ENCODE data around the gene ITPKA. TPM values are rescaled to one million over a fixed set of nuclear protein-coding genes. Genes with fewer than 3 reads are reported as not detected.
A peak's percentile ranks its signal among the peaks of the same experiment; 100 is the strongest.

The ITPKA gene
- total and polyA plus RNA-seq, 2 donors (not counting 1 experiment from before 2014, with no cell fraction given): 0.22 TPM; not detected in 1

DNA sequence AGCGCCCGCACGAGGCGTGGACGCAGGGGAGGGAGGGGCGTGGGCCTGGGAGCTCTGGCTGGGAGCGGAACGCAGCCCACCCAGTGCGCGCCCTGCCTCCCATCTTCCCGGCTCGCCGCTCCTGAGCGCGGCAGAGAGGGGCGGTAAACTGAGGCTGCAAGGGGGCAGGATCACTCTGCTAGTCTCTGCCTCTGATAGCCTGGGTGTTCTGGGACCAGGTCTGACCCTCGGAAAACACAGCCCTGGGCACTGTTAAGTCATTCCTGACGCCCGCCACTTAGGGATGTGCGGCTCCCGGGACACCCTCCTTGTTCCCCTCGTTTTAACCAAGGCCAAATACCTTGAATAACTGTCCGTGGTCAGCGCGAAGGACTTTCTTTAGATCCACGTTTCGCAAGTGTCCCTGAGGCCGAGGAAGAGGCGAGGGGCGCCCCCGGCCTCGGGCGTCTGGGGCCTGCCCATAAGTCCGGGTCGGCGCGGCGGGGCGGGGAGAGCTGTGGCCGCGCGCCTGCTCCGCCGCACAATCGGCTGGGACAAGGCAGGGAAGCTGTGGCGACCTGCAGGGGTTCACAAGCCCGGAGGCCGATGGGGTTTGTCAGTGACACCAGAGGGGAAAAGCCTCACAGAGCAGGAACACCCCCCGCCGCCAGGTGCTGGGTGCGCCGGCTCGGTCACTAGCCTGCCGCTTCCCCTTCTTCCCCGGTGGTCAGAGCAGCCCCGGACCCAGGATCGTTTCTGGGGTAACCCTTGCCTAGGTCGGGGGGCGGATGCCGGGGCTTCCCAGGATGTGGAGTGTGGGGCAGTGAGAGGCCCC is 1.5 kb downstream of the ITPKA start:
- Histone ChIP-seq H3K9ac (ENCODE audit: low read length) (peak overlapping the region; percentile 64), H3K4me1 (ENCODE audit: control insufficient read depth in 2 of 2, insufficient read depth in 2 of 2, low read length in 2 of 2) (peaks cover 41 to 43% of the 10 kb centered on the region in 2 donors), H3K36me3 (replicated peaks in 1 of 2; ENCODE audit: control extremely low read depth in 1 of 2, control insufficient read depth in 1 of 2, extremely low read depth in 1 of 2, insufficient read depth in 2 of 2, low read length in 1 of 2) (no peaks in the 10 kb centered on the region), H4K20me1 (ENCODE audit: control insufficient read depth, insufficient read depth, low read length, poor library complexity, severe bottlenecking) (peaks cover 15% of the 10 kb centered on the region), H3K4me2 (replicated peaks; ENCODE audit: low read depth, low read length, poor library complexity, severe bottlenecking) (peak overlapping the region; percentile 100), H3K79me2 (ENCODE audit: control insufficient read depth, insufficient read depth, low read length) (no peaks in the 10 kb centered on the region), H3K27me3 (replicated peaks in 1 of 4; ENCODE audit: control extremely low read depth in 1 of 4, control insufficient read depth in 3 of 4, insufficient read depth in 4 of 4, low read length in 3 of 4) (peaks cover 0 to 87% (median 42%) of the 10 kb centered on the region in 4 experiments), H3K27ac (ENCODE audit: low read length in 2 of 2) (no peak overlapping the region), H3K4me3 (ENCODE audit: control extremely low read depth in 1 of 5, extremely low read depth in 1 of 5, insufficient read depth in 1 of 5, low read depth in 2 of 5, low read length in 4 of 5) (peak overlapping the region in 4 of 5 experiments; percentile 35 to 81 (median 64)), H3K9me3 (ENCODE audit: control extremely low read depth in 1 of 3, control insufficient read depth in 2 of 3, insufficient read depth in 1 of 3, low read length in 2 of 3) (peaks cover 0 to 22% (median 0%) of the 10 kb centered on the region in 3 donors), H2AFZ (ENCODE audit: insufficient read depth, low read depth, low read length, poor library complexity, severe bottlenecking) (peak overlapping the region; percentile 93)
- ChIA-PET CTCF (interaction anchor here (0.7 kb wide), 1 partner anchor 29 kb away, joined by 4 read pairs; no protein-coding TSS in a partner anchor), POLR2A (interaction anchor here (0.6 kb wide), 1 partner anchor 204 kb away, joined by 3 read pairs; no protein-coding TSS in a partner anchor)
- H3K27me3 Mint-ChIP-seq: peaks cover 54% of the 10 kb centered on the region
- peak overlapping the region; percentile 78 for H3K4me3 Mint-ChIP-seq
- peak; percentile 64 for TF ChIP-seq EZH2 (IDR thresholded peaks at IDR 0.05; ENCODE audit: borderline replicate concordance, insufficient read depth, low read depth, low read length, poor library complexity, severe bottlenecking)
- TF ChIP-seq, protein P1, sequence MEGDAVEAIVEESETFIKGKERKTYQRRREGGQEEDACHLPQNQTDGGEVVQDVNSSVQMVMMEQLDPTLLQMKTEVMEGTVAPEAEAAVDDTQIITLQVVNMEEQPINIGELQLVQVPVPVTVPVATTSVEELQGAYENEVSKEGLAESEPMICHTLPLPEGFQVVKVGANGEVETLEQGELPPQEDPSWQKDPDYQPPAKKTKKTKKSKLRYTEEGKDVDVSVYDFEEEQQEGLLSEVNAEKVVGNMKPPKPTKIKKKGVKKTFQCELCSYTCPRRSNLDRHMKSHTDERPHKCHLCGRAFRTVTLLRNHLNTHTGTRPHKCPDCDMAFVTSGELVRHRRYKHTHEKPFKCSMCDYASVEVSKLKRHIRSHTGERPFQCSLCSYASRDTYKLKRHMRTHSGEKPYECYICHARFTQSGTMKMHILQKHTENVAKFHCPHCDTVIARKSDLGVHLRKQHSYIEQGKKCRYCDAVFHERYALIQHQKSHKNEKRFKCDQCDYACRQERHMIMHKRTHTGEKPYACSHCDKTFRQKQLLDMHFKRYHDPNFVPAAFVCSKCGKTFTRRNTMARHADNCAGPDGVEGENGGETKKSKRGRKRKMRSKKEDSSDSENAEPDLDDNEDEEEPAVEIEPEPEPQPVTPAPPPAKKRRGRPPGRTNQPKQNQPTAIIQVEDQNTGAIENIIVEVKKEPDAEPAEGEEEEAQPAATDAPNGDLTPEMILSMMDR (IDR thresholded peaks at IDR 0.05): peak; percentile 31
- DNase-seq (peak; percentile 77), ATAC-seq (ENCODE audit: low read depth) (peak; percentile 16)
- H3K4me1 Mint-ChIP-seq: peaks cover 22% of the 10 kb centered on the region
- no peaks in the 10 kb centered on the region for H3K9me3 Mint-ChIP-seq (ENCODE audit: insufficient read depth)
- intact Hi-C loops (cut with micrococcal nuclease): no loop called here
- WGBS (ENCODE audit: insufficient coverage): 4% methylated on average over 59 of the region's 60 CpGs
- no peak overlapping the region for H3K27ac Mint-ChIP-seq

Data from B cell (primary cell).